Measurements from ENCODE around the gene THTPA. TPM values are rescaled to one million over a fixed set of nuclear protein-coding genes. Genes with fewer than 3 reads are reported as not detected.

THTPA gene
- total RNA-seq, 1 experiment from 2014 or later, result 12.3 TPM

GRCh38 chr14:23513818-23514643 lies 42.0 kb upstream of the THTPA start:
- no peak overlapping the region for H3K27ac ChIP-seq (ENCODE audit: low read depth, low read length, poor library complexity, severe bottlenecking)
- H3K4me1 ChIP-seq (ENCODE audit: insufficient read depth, low read length, poor library complexity, severe bottlenecking), result peaks cover 5% of the 10 kb centered on the region
- no TSS peak for BruUV-seq (replicated peaks)
- intact Hi-C loops (cut with micrococcal nuclease; ENCODE audit: unreplicated experiment), result no loop called here
- H3K4me3 ChIP-seq (ENCODE audit: low read depth, low read length, poor library complexity, severe bottlenecking), result no peak overlapping the region
- no peaks in the 10 kb centered on the region for H3K9me3 ChIP-seq (ENCODE audit: low read depth, low read length, poor library complexity, severe bottlenecking)
- POLR2A ChIA-PET (ENCODE audit: low non-redundant PET), result no interaction called here
- H3K27me3 ChIP-seq (replicated peaks; ENCODE audit: insufficient read depth, low read depth, low read length, poor library complexity), result no peaks in the 10 kb centered on the region
- TF ChIP-seq, protein P1, sequence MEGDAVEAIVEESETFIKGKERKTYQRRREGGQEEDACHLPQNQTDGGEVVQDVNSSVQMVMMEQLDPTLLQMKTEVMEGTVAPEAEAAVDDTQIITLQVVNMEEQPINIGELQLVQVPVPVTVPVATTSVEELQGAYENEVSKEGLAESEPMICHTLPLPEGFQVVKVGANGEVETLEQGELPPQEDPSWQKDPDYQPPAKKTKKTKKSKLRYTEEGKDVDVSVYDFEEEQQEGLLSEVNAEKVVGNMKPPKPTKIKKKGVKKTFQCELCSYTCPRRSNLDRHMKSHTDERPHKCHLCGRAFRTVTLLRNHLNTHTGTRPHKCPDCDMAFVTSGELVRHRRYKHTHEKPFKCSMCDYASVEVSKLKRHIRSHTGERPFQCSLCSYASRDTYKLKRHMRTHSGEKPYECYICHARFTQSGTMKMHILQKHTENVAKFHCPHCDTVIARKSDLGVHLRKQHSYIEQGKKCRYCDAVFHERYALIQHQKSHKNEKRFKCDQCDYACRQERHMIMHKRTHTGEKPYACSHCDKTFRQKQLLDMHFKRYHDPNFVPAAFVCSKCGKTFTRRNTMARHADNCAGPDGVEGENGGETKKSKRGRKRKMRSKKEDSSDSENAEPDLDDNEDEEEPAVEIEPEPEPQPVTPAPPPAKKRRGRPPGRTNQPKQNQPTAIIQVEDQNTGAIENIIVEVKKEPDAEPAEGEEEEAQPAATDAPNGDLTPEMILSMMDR (conservative IDR thresholded peaks at IDR 0.05; ENCODE audit: low read depth, low read length), result no peak
- no peak for TF ChIP-seq EZH2 (IDR thresholded peaks at IDR 0.05; ENCODE audit: borderline replicate concordance, low read depth, low read length, poor library complexity, severe bottlenecking)
- H3K36me3 ChIP-seq (ENCODE audit: insufficient read depth, low read length, poor library complexity, severe bottlenecking), result no peaks in the 10 kb centered on the region
- CTCF ChIA-PET, result no interaction called here
- DNase-seq (ENCODE audit: low spot score), result no peak

GRCh38 chr14:23514644-23514957 lies 41.5 kb upstream of the THTPA start:
- no TSS peak for BruUV-seq (replicated peaks)
- DNase-seq (ENCODE audit: low spot score), result no peak
- H3K27ac ChIP-seq (ENCODE audit: low read depth, low read length, poor library complexity, severe bottlenecking), result no peak overlapping the region
- POLR2A ChIA-PET (ENCODE audit: low non-redundant PET), result no interaction called here
- intact Hi-C loops (cut with micrococcal nuclease; ENCODE audit: unreplicated experiment), result no loop called here
- H3K4me1 ChIP-seq (ENCODE audit: insufficient read depth, low read length, poor library complexity, severe bottlenecking), result peaks cover 5% of the 10 kb centered on the region
- no peak for TF ChIP-seq EZH2 (IDR thresholded peaks at IDR 0.05; ENCODE audit: borderline replicate concordance, low read depth, low read length, poor library complexity, severe bottlenecking)
- TF ChIP-seq, protein P1 (conservative IDR thresholded peaks at IDR 0.05; ENCODE audit: low read depth, low read length), result no peak
- H3K36me3 ChIP-seq (ENCODE audit: insufficient read depth, low read length, poor library complexity, severe bottlenecking), result no peaks in the 10 kb centered on the region
- no peaks in the 10 kb centered on the region for H3K27me3 ChIP-seq (replicated peaks; ENCODE audit: insufficient read depth, low read depth, low read length, poor library complexity)
- H3K9me3 ChIP-seq (ENCODE audit: low read depth, low read length, poor library complexity, severe bottlenecking), result no peaks in the 10 kb centered on the region
- CTCF ChIA-PET, result no interaction called here
- H3K4me3 ChIP-seq (ENCODE audit: low read depth, low read length, poor library complexity, severe bottlenecking), result no peak overlapping the region

GRCh38 chr14:23517650-23518326 lies 38.3 kb upstream of the THTPA start:
- no TSS peak for BruUV-seq (replicated peaks)
- intact Hi-C loops (cut with micrococcal nuclease; ENCODE audit: unreplicated experiment), result no loop called here
- Histone ChIP-seq H3K27me3 (replicated peaks; ENCODE audit: insufficient read depth, low read depth, low read length, poor library complexity) (no peaks in the 10 kb centered on the region), H3K36me3 (ENCODE audit: insufficient read depth, low read length, poor library complexity, severe bottlenecking) (no peaks in the 10 kb centered on the region), H3K4me1 (ENCODE audit: insufficient read depth, low read length, poor library complexity, severe bottlenecking) (no peaks in the 10 kb centered on the region), H3K27ac (ENCODE audit: low read depth, low read length, poor library complexity, severe bottlenecking) (no peak overlapping the region), H3K9me3 (ENCODE audit: low read depth, low read length, poor library complexity, severe bottlenecking) (no peaks in the 10 kb centered on the region), H3K4me3 (ENCODE audit: low read depth, low read length, poor library complexity, severe bottlenecking) (no peak overlapping the region)
- ChIA-PET POLR2A (ENCODE audit: low non-redundant PET) (no interaction called here), CTCF (no interaction called here)
- no peak for DNase-seq (ENCODE audit: low spot score)
- TF ChIP-seq EZH2 (IDR thresholded peaks at IDR 0.05; ENCODE audit: borderline replicate concordance, low read depth, low read length, poor library complexity, severe bottlenecking), result no peak
- TF ChIP-seq, protein P1 (conservative IDR thresholded peaks at IDR 0.05; ENCODE audit: low read depth, low read length), result no peak
